Measurements from ENCODE around the gene PLXNC1.
A peak's percentile ranks its signal among the peaks of the same experiment; 100 is the strongest.

PLXNC1 gene

DNA sequence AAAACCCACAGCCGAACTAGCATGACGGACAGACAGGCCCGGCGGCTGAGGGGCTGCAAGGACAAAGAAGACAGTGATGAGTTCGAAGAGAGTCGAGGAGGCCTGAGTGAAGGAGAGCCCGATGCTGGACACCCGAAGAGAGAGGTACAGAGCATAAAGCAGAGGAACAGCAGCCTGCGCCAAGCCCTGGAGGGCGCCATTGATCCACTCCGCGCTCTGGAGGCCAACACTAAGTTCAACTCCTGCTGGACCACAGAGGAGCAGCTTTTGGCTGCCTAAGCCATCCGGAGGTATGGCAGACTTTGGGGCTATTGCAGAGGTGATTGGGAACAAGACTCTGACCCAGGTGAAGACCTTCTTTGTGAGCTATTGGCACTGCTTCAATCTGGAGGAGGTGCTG, 7.8 kb upstream of the PLXNC1 start:
- H3K27me3 ChIP-seq (ENCODE audit: control insufficient read depth, insufficient read depth, low read length) = peaks cover 34% of the 10 kb centered on the region
- no peaks in the 10 kb centered on the region for H3K36me3 ChIP-seq (ENCODE audit: control insufficient read depth, insufficient read depth, low read length)
- no peak overlapping the region for H3K9ac ChIP-seq (ENCODE audit: low read depth, low read length)
- no peaks in the 10 kb centered on the region for H3K9me3 ChIP-seq (ENCODE audit: control insufficient read depth, insufficient read depth, low read length)
- no peaks in the 10 kb centered on the region for H3K4me1 ChIP-seq (ENCODE audit: control insufficient read depth, insufficient read depth, low read length)
- no peak overlapping the region for H3K4me3 ChIP-seq (ENCODE audit: low read depth, low read length)

DNA sequence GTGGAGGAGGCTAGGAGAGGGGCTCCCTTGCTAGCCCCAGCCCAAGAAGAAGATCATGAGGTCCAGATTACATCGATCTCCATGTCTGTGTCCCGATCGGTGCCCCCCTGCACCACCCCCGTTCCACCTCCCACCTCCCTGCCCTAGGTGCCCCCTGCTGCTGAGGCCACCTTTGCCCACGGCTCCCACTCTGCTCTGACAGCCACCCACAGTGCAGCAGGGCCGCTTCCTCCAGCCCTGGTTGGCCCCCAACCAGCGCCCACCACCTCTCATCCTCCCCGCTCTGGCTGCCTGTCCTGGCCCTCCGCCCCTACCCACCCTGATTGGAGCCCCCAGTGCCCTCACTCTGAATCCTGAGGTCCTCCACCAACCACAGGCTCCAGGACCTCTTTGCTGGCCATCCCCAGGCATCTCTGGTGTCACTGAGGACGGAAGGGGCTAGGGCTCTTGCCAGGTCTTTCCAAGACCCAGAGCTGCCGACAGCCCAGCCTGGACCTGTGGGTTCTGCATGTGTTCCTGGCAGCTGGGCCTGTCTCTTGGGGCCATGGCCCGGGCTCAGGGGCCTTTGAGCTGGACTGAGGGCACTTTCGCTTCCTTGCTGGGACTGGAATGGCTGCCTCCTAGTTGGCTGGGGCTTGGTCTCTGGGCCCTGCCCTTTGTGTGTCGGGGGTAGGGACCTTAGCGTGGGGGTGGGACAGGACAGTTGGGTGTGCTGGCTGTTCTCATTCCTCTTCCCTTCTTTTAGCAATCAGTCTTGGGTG, 7.2 kb upstream of the PLXNC1 start:
- Histone ChIP-seq H3K36me3 (ENCODE audit: control insufficient read depth, insufficient read depth, low read length) (no peaks in the 10 kb centered on the region), H3K4me3 (ENCODE audit: low read depth, low read length) (no peak overlapping the region), H3K27me3 (ENCODE audit: control insufficient read depth, insufficient read depth, low read length) (peaks cover 41% of the 10 kb centered on the region), H3K4me1 (ENCODE audit: control insufficient read depth, insufficient read depth, low read length) (no peaks in the 10 kb centered on the region), H3K9me3 (ENCODE audit: control insufficient read depth, insufficient read depth, low read length) (no peaks in the 10 kb centered on the region), H3K9ac (ENCODE audit: low read depth, low read length) (no peak overlapping the region)

DNA sequence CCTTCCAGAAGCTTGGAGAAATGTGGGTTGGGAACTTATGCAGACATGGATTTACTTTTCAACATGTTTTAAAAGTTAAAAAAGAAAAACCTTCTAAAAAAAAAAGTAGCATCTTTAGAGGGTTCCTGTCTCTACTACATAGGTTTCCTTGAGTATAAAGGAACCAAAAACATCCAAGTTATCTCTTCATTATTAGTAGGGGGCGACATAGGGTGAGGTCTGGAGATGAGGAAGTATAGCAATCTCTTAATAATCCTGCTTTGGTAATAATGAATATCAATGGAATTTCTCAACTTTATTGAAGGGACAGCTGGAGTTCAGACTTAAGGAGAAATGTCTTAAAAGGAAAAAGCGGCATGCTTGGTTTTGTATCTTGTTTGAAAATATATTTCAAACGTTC, 6.5 kb upstream of the PLXNC1 start:
- H3K4me1 ChIP-seq (ENCODE audit: control insufficient read depth, insufficient read depth, low read length) = no peaks in the 10 kb centered on the region
- no peak overlapping the region for H3K4me3 ChIP-seq (ENCODE audit: low read depth, low read length)
- no peaks in the 10 kb centered on the region for H3K9me3 ChIP-seq (ENCODE audit: control insufficient read depth, insufficient read depth, low read length)
- H3K9ac ChIP-seq (ENCODE audit: low read depth, low read length) = no peak overlapping the region
- H3K36me3 ChIP-seq (ENCODE audit: control insufficient read depth, insufficient read depth, low read length) = no peaks in the 10 kb centered on the region
- H3K27me3 ChIP-seq (ENCODE audit: control insufficient read depth, insufficient read depth, low read length) = peaks cover 48% of the 10 kb centered on the region

DNA sequence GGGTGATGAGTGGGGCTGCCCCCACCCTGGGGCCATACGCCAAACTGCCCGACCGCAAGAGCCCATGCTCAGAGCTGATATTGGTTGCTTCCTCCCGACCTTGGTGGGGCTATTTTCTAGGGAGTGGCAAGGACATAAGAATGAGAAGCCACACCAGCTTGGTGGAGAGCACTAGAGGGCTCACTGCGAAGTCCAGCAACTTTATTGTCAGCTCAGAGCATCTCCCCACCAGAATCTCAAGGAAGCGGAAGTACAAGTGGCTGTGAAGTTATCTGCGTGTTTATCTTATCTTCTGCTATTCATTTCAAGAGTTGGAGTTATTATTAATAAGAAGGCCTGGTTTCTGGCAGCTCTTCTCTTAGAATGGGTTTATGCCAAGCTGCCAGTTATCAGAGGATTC, 4.9 kb upstream of the PLXNC1 start:
- no peak overlapping the region for H3K9ac ChIP-seq (ENCODE audit: low read depth, low read length)
- peaks cover 59% of the 10 kb centered on the region for H3K27me3 ChIP-seq (ENCODE audit: control insufficient read depth, insufficient read depth, low read length)

DNA sequence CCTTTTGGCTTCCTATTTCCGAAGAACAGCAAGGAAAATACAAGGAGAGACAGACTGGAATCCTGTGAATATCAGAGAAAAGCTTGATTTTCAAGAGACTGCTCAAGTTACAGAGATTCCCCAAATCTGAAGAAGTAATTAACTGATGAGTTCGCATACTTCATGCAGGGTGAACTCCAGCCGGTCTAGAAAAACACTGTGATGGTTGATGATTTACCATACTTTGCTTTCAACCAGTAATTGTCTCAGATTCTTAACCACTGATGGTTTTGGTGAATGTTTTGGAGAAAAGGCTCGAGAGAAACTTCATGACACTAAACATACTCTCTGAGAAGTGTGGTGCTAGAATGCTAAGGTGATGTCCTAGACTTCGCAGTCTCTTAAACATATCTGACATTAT, 4.4 kb upstream of the PLXNC1 start:
- peaks cover 59% of the 10 kb centered on the region for H3K27me3 ChIP-seq (ENCODE audit: control insufficient read depth, insufficient read depth, low read length)
- H3K9me3 ChIP-seq (ENCODE audit: control insufficient read depth, insufficient read depth, low read length) = no peaks in the 10 kb centered on the region
- H3K36me3 ChIP-seq (ENCODE audit: control insufficient read depth, insufficient read depth, low read length) = no peaks in the 10 kb centered on the region
- peaks cover 5% of the 10 kb centered on the region for H3K4me1 ChIP-seq (ENCODE audit: control insufficient read depth, insufficient read depth, low read length)
- H3K4me3 ChIP-seq (ENCODE audit: low read depth, low read length) = no peak overlapping the region
- H3K9ac ChIP-seq (ENCODE audit: low read depth, low read length) = no peak overlapping the region

More for the DNA sequence above, 4.9 kb upstream of the PLXNC1 start:
- H3K4me1 ChIP-seq (ENCODE audit: control insufficient read depth, insufficient read depth, low read length) = peaks cover 5% of the 10 kb centered on the region
- H3K9me3 ChIP-seq (ENCODE audit: control insufficient read depth, insufficient read depth, low read length) = no peaks in the 10 kb centered on the region
- no peak overlapping the region for H3K4me3 ChIP-seq (ENCODE audit: low read depth, low read length)
- no peaks in the 10 kb centered on the region for H3K36me3 ChIP-seq (ENCODE audit: control insufficient read depth, insufficient read depth, low read length)

DNA sequence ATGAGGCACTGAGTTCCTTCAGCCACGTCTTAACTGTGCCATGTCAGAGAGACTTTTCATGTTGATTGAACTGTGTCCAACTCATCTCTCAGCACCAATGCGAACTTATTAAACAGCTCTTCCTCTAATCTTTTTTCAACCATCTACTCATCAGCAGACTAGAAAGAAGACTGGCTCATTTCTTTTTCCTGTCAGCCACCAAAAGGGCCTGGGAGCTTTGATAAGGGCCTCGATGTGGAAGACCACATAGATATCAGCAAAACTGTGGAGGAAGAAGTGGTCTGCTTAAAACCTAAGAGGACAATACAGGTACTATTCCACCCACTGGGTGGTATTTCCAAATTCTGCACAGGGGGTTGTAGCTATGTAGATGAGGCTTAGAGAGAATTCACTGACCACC, 3.6 kb upstream of the PLXNC1 start:
- H3K9me3 ChIP-seq (ENCODE audit: control insufficient read depth, insufficient read depth, low read length) = no peaks in the 10 kb centered on the region
- H3K4me3 ChIP-seq (ENCODE audit: low read depth, low read length) = no peak overlapping the region
- H3K9ac ChIP-seq (ENCODE audit: low read depth, low read length) = no peak overlapping the region
- peaks cover 5% of the 10 kb centered on the region for H3K4me1 ChIP-seq (ENCODE audit: control insufficient read depth, insufficient read depth, low read length)
- H3K36me3 ChIP-seq (ENCODE audit: control insufficient read depth, insufficient read depth, low read length) = no peaks in the 10 kb centered on the region
- peaks cover 65% of the 10 kb centered on the region for H3K27me3 ChIP-seq (ENCODE audit: control insufficient read depth, insufficient read depth, low read length)

DNA sequence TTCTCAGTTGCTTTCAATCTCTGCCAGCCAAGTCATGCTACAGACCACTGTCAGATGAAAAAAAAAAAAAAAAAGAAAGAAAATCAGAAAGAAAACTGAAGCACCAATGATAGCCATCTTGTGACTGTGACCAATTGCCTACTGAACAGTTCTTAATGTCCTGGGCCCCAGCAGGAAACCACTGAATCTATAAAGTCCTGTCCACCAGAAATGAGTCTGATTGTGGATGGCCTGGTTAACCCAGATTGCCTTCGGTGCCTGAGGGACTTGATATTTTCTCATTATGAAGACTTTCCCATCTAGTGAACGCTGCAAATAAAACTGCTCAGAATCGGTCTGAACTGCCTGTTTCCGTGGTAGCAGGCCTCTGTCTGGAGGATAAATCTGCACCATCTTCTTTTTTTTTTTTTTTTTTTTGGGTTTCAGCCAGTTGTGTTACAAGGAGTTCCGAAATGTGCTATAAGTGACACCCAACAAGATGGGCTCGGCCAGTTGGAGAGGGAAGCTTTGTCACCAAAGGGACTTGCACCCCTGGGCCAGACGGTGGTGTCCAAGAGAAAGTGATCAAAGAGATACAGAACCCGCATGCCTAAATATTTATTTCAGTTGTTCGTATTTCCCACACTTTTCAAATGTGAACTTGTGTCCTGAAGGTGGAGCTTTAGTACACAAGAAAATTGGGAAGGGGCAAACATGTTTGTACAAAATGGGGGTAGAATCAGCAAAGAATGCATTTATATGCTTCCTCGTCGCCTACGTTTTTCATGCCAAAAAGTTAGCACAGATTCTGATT, 3.0 kb upstream of the PLXNC1 start:
- Histone ChIP-seq H3K4me1 (ENCODE audit: control insufficient read depth, insufficient read depth, low read length) (peaks cover 5% of the 10 kb centered on the region), H3K4me3 (ENCODE audit: low read depth, low read length) (no peak overlapping the region), H3K27me3 (ENCODE audit: control insufficient read depth, insufficient read depth, low read length) (peaks cover 71% of the 10 kb centered on the region), H3K36me3 (ENCODE audit: control insufficient read depth, insufficient read depth, low read length) (no peaks in the 10 kb centered on the region), H3K9me3 (ENCODE audit: control insufficient read depth, insufficient read depth, low read length) (no peaks in the 10 kb centered on the region), H3K9ac (ENCODE audit: low read depth, low read length) (no peak overlapping the region)

DNA sequence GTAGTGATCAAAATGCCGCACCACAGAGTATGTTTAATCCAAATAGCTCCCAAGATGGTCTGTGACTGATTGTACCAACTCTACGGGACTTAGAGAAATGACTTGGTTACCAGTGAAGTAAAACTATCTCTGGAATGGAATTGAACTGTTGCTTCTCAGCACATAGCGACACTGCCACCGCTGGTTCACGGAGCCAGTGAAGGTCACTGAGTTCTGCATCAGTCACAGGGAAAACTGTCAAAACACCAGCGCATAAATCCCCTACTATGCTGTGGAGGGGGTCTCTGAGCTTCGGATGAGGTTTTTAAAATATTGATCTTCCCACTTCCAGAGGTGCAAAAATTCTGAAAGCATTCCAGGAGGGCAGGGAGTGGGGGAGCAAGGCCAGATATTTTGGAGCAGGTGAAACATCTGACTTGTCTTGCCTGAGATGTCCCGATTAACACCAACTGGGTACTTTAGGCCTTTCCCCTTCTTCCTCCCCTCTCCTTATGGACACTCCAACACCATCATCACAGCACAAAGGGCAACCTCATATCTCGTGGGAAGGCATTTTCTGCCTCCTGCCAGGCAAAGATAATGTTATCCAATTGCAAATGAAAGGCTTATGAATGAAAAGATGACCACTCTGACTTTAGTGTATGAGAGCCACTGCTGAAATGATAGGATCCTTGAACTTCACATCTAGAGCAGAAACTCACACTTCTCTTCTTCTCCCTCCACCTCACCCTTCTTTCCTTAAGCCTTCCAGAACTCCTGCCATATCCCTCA, 2.0 kb upstream of the PLXNC1 start:
- H3K9ac ChIP-seq (ENCODE audit: low read depth, low read length) = no peak overlapping the region
- H3K27me3 ChIP-seq (ENCODE audit: control insufficient read depth, insufficient read depth, low read length) = peaks cover 81% of the 10 kb centered on the region
- no peak overlapping the region for H3K4me3 ChIP-seq (ENCODE audit: low read depth, low read length)
- H3K9me3 ChIP-seq (ENCODE audit: control insufficient read depth, insufficient read depth, low read length) = no peaks in the 10 kb centered on the region
- H3K4me1 ChIP-seq (ENCODE audit: control insufficient read depth, insufficient read depth, low read length) = peaks cover 11% of the 10 kb centered on the region
- H3K36me3 ChIP-seq (ENCODE audit: control insufficient read depth, insufficient read depth, low read length) = no peaks in the 10 kb centered on the region

DNA sequence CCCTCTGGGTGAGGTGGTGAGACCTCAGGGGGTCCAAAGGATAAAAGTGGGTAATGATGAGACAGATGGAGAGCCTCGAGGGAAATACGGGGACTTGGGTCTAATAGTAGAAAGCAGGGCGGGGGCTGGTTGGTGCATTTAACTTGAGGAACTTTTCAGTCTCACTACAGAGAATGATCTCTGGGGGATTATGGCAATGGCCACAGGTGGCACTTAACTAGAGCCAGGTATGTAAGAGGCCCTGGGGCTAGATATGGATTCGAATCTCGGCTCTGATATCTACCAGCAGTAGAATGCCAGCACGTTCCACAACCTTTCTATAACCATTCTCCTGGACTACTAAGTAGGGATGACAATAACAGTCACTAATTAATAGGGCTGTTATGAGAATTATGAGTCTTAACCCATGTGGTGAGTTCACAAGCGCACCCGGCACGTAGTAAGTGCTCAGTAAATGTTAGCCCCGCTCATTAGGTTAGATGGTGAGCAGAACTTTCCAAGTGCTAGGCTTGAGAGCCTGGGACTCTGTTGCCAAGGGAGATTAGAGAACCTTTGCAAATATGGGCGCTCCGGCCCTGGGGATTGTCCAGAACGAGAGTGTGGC, 888 bp upstream of the PLXNC1 start:
- no peak overlapping the region for H3K9ac ChIP-seq (ENCODE audit: low read depth, low read length)
- no peaks in the 10 kb centered on the region for H3K36me3 ChIP-seq (ENCODE audit: control insufficient read depth, insufficient read depth, low read length)
- peak overlapping the region; percentile 33 for H3K4me3 ChIP-seq (ENCODE audit: low read depth, low read length)
- peaks cover 87% of the 10 kb centered on the region for H3K27me3 ChIP-seq (ENCODE audit: control insufficient read depth, insufficient read depth, low read length)
- H3K9me3 ChIP-seq (ENCODE audit: control insufficient read depth, insufficient read depth, low read length) = no peaks in the 10 kb centered on the region
- H3K4me1 ChIP-seq (ENCODE audit: control insufficient read depth, insufficient read depth, low read length) = peaks cover 15% of the 10 kb centered on the region

DNA sequence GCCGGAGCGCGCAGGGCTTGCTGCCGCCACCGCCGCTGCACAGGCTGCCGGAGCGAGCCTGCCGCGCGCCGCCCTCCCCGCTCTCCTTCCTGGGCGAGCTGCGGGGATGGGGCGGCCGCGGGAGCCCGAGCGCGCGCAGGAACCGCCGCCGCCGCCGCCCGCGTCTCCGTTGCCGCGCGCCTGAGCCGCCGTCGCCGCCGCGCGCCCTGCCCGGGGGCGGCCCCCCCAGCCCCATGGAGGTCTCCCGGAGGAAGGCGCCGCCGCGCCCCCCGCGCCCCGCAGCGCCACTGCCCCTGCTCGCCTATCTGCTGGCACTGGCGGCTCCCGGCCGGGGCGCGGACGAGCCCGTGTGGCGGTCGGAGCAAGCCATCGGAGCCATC, 352 bp downstream of the PLXNC1 start:
- Histone ChIP-seq H3K9me3 (ENCODE audit: control insufficient read depth, insufficient read depth, low read length) (no peaks in the 10 kb centered on the region), H3K9ac (ENCODE audit: low read depth, low read length) (no peak overlapping the region), H3K27me3 (ENCODE audit: control insufficient read depth, insufficient read depth, low read length) (peaks cover 87% of the 10 kb centered on the region), H3K4me3 (ENCODE audit: low read depth, low read length) (peak overlapping the region; percentile 45), H3K4me1 (ENCODE audit: control insufficient read depth, insufficient read depth, low read length) (peaks cover 17% of the 10 kb centered on the region), H3K36me3 (ENCODE audit: control insufficient read depth, insufficient read depth, low read length) (no peaks in the 10 kb centered on the region)

DNA sequence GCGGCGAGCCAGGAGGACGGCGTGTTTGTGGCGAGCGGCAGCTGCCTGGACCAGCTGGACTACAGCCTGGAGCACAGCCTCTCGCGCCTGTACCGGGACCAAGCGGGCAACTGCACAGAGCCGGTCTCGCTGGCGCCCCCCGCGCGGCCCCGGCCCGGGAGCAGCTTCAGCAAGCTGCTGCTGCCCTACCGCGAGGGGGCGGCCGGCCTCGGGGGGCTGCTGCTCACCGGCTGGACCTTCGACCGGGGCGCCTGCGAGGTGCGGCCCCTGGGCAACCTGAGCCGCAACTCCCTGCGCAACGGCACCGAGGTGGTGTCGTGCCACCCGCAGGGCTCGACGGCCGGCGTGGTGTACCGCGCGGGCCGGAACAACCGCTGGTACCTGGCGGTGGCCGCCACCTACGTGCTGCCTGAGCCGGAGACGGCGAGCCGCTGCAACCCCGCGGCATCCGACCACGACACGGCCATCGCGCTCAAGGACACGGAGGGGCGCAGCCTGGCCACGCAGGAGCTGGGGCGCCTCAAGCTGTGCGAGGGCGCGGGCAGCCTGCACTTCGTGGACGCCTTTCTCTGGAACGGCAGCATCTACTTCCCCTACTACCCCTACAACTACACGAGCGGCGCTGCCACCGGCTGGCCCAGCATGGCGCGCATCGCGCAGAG, 873 bp downstream of the PLXNC1 start:
- H3K9me3 ChIP-seq (ENCODE audit: control insufficient read depth, insufficient read depth, low read length) = no peaks in the 10 kb centered on the region
- H3K4me3 ChIP-seq (ENCODE audit: low read depth, low read length) = peak overlapping the region; percentile 64
- H3K27me3 ChIP-seq (ENCODE audit: control insufficient read depth, insufficient read depth, low read length) = peaks cover 87% of the 10 kb centered on the region
- H3K9ac ChIP-seq (ENCODE audit: low read depth, low read length) = no peak overlapping the region
- H3K36me3 ChIP-seq (ENCODE audit: control insufficient read depth, insufficient read depth, low read length) = no peaks in the 10 kb centered on the region
- H3K4me1 ChIP-seq (ENCODE audit: control insufficient read depth, insufficient read depth, low read length) = peaks cover 17% of the 10 kb centered on the region
